Activated T-helper 1 cell treated with anti-CD3 and anti-CD28 coated beads, Interleukin-12 subunit alpha, Interleukin-12 subunit beta, Interleukin-2, Interleukin-4 antibody, amounts not matched to agents 30 ng/mL and 10 ng/mL and 1 ng/mL, durations not matched to agents 14 hours and 24 hours and 36 hours (primary cell): ENCODE measurements around the gene HASPIN. TPM values are rescaled to one million over a fixed set of nuclear protein-coding genes. Genes with fewer than 3 reads are reported as not detected.
A peak's percentile ranks its signal among the peaks of the same experiment; 100 is the strongest.
"Not testable (repeated sequence)": the region's sequence is repeated elsewhere in the genome, so short reads cannot be mapped to it uniquely, and the experiment has no call there.

ENCODE experiments used
- DNase-seq: peaks from one replicate; pipeline ENCODE4 v3.0.0; 2021; ENCODE audit warnings: low spot score
- H3K27ac Mint-ChIP-seq: one replicate; pipeline ENCODE4 v1.8.0; 2021; ENCODE audit warnings: mild to moderate bottlenecking, mixed read lengths
- H3K27me3 Mint-ChIP-seq: one replicate; pipeline ENCODE4 v1.8.0; 2022; ENCODE audit warnings: mild to moderate bottlenecking, moderate library complexity, mixed read lengths; ENCODE audit not compliant: insufficient read depth
- H3K36me3 Mint-ChIP-seq: one replicate; pipeline ENCODE4 v1.8.0; 2021; ENCODE audit warnings: low read depth, mixed read lengths
- H3K4me1 Mint-ChIP-seq: one replicate; pipeline ENCODE4 v1.8.0; 2021; ENCODE audit warnings: low read depth, mixed read lengths
- H3K4me3 Mint-ChIP-seq: one replicate; pipeline ENCODE4 v1.8.0; 2021; ENCODE audit warnings: mild to moderate bottlenecking, moderate library complexity, mixed read lengths
- H3K9me3 Mint-ChIP-seq: one replicate; pipeline ENCODE4 v1.8.0; 2021; ENCODE audit warnings: mixed read lengths
- intact Hi-C: fragments of 100-400 bp; cut with micrococcal nuclease; formaldehyde crosslinking; loops from one replicate; pipeline ENCODE4 v1.15.1; 2024
- total RNA-seq: library from RNA; stranded (reverse); gene quantifications from 2 replicates; pipeline ENCODE4 v1.2.3, GENCODE V29; 2022

Gene HASPIN
- total RNA-seq, 1 donor from 2014 or later: 26.1 TPM

GRCh38 chr17:3704931-3705717 is 18.6 kb upstream of the HASPIN start:
- H3K27me3 Mint-ChIP-seq: no peaks in the 10 kb centered on the region
- peaks cover 45% of the 10 kb centered on the region for H3K36me3 Mint-ChIP-seq
- peaks cover 8% of the 10 kb centered on the region for H3K9me3 Mint-ChIP-seq
- peaks cover 24% of the 10 kb centered on the region for H3K4me1 Mint-ChIP-seq
- no peak for DNase-seq
- H3K27ac Mint-ChIP-seq: peak overlapping the region; percentile 4
- no peak overlapping the region for H3K4me3 Mint-ChIP-seq
- intact Hi-C loops: no loop called here

GRCh38 chr17:3705718-3705984 is 18.1 kb upstream of the HASPIN start:
- Mint-ChIP-seq H3K4me1 (peaks cover 25% of the 10 kb centered on the region), H3K36me3 (peaks cover 43% of the 10 kb centered on the region)
- intact Hi-C loops, H3K9me3 Mint-ChIP-seq, H3K27ac Mint-ChIP-seq, H3K27me3 Mint-ChIP-seq, H3K4me3 Mint-ChIP-seq, DNase-seq: not testable (repeated sequence)

- no peak for DNase-seq
- Mint-ChIP-seq H3K27ac (peak overlapping the region; percentile 62), H3K4me3 (peak overlapping the region; percentile 37), H3K4me1 (peaks cover 41% of the 10 kb centered on the region), H3K9me3 (peaks cover 6% of the 10 kb centered on the region), H3K27me3 (no peaks in the 10 kb centered on the region), H3K36me3 (peaks cover 42% of the 10 kb centered on the region)
- intact Hi-C loops: no loop called here
Measured at GRCh38 chr17:3708366-3708765, 15.3 kb upstream of the HASPIN start.

- peaks cover 47% of the 10 kb centered on the region for H3K36me3 Mint-ChIP-seq
- H3K27ac Mint-ChIP-seq: peak overlapping the region; percentile 74
- intact Hi-C loops: loop anchor here (1.0 kb wide), 4 partner anchors 9 to 54 kb away; partner anchors contain the start of genes EMC6, P2RX5 and TAX1BP3
- peak; percentile 83 for DNase-seq
- peaks cover 56% of the 10 kb centered on the region for H3K4me1 Mint-ChIP-seq
- H3K4me3 Mint-ChIP-seq: peak overlapping the region; percentile 64
- H3K27me3 Mint-ChIP-seq: no peaks in the 10 kb centered on the region
- H3K9me3 Mint-ChIP-seq: peaks cover 6% of the 10 kb centered on the region
Measured at GRCh38 chr17:3710951-3711383, 12.7 kb upstream of the HASPIN start.

- Mint-ChIP-seq H3K27me3 (no peaks in the 10 kb centered on the region), H3K4me3 (peak overlapping the region; percentile 9), H3K4me1 (peaks cover 75% of the 10 kb centered on the region), H3K27ac (peak overlapping the region; percentile 74), H3K9me3 (peaks cover 6% of the 10 kb centered on the region), H3K36me3 (peaks cover 56% of the 10 kb centered on the region)
- intact Hi-C loops: loop anchor here (1.0 kb wide), 1 partner anchor 10 kb away; the partner anchor contains the start of gene HASPIN
- DNase-seq: peak; percentile 37
Measured at GRCh38 chr17:3712811-3713463, 10.8 kb upstream of the HASPIN start.

GRCh38 chr17:3715296-3715695 is 8.4 kb upstream of the HASPIN start:
- Mint-ChIP-seq H3K27me3 (no peaks in the 10 kb centered on the region), H3K4me3 (peak overlapping the region; percentile 66), H3K36me3 (peaks cover 68% of the 10 kb centered on the region), H3K27ac (peak overlapping the region; percentile 87), H3K9me3 (peaks cover 6% of the 10 kb centered on the region), H3K4me1 (peaks cover 80% of the 10 kb centered on the region)
- no peak for DNase-seq
- intact Hi-C loops: no loop called here

GRCh38 chr17:3718201-3718600 is 5.5 kb upstream of the HASPIN start:
- H3K9me3 Mint-ChIP-seq: no peaks in the 10 kb centered on the region
- H3K4me3 Mint-ChIP-seq: peak overlapping the region; percentile 56
- intact Hi-C loops: no loop called here
- H3K36me3 Mint-ChIP-seq: peaks cover 77% of the 10 kb centered on the region
- no peaks in the 10 kb centered on the region for H3K27me3 Mint-ChIP-seq
- peaks cover 79% of the 10 kb centered on the region for H3K4me1 Mint-ChIP-seq
- peak overlapping the region; percentile 67 for H3K27ac Mint-ChIP-seq
- no peak for DNase-seq

GRCh38 chr17:3719265-3719664 is 4.4 kb upstream of the HASPIN start:
- peaks cover 77% of the 10 kb centered on the region for H3K36me3 Mint-ChIP-seq
- H3K27me3 Mint-ChIP-seq: no peaks in the 10 kb centered on the region
- peak overlapping the region; percentile 67 for H3K4me3 Mint-ChIP-seq
- H3K27ac Mint-ChIP-seq: peak overlapping the region; percentile 40
- H3K9me3 Mint-ChIP-seq: no peaks in the 10 kb centered on the region
- H3K4me1 Mint-ChIP-seq: peaks cover 77% of the 10 kb centered on the region
- intact Hi-C loops: no loop called here
- no peak for DNase-seq

- intact Hi-C loops: loop anchor here (1.0 to 5.0 kb wide), 8 partner anchors 9 to 240 kb away; partner anchors contain the start of genes ATP2A3, CAMKK1, CTNS and EMC6
- H3K4me3 Mint-ChIP-seq: peak overlapping the region; percentile 98
- H3K4me1 Mint-ChIP-seq: peaks cover 72% of the 10 kb centered on the region
- H3K36me3 Mint-ChIP-seq: peaks cover 69% of the 10 kb centered on the region
- peak overlapping the region; percentile 86 for H3K27ac Mint-ChIP-seq
- no peak for DNase-seq
- H3K27me3 Mint-ChIP-seq: no peaks in the 10 kb centered on the region
- no peaks in the 10 kb centered on the region for H3K9me3 Mint-ChIP-seq
Measured at GRCh38 chr17:3722716-3723115, 987 bp upstream of the HASPIN start.

- Mint-ChIP-seq H3K9me3 (no peaks in the 10 kb centered on the region), H3K36me3 (peaks cover 68% of the 10 kb centered on the region), H3K4me1 (peaks cover 68% of the 10 kb centered on the region), H3K4me3 (peak overlapping the region; percentile 98), H3K27me3 (no peaks in the 10 kb centered on the region), H3K27ac (peak overlapping the region; percentile 86)
- no peak for DNase-seq
- intact Hi-C loops: loop anchor here (1.0 to 5.0 kb wide), 8 partner anchors 10 to 239 kb away; partner anchors contain the start of genes ATP2A3, CAMKK1, CTNS and EMC6
Measured at GRCh38 chr17:3723188-3723555, 531 bp upstream of the HASPIN start.

GRCh38 chr17:3724378-3725077 is 825 bp downstream of the HASPIN start:
- intact Hi-C loops: loop anchor here (5.0 kb wide), 4 partner anchors 87 to 238 kb away; partner anchors contain the start of genes ATP2A3, CAMKK1, CTNS and NCBP3
- Mint-ChIP-seq H3K27ac (peak overlapping the region; percentile 75), H3K27me3 (no peaks in the 10 kb centered on the region), H3K4me3 (peak overlapping the region; percentile 98), H3K4me1 (peaks cover 61% of the 10 kb centered on the region), H3K9me3 (no peaks in the 10 kb centered on the region), H3K36me3 (peaks cover 63% of the 10 kb centered on the region)
- no peak for DNase-seq

GRCh38 chr17:3727041-3727440 is 3.3 kb downstream of the HASPIN start:
- Mint-ChIP-seq H3K4me1 (peaks cover 50% of the 10 kb centered on the region), H3K27ac (peak overlapping the region; percentile 67), H3K9me3 (no peaks in the 10 kb centered on the region), H3K36me3 (peaks cover 43% of the 10 kb centered on the region), H3K27me3 (no peaks in the 10 kb centered on the region), H3K4me3 (peak overlapping the region; percentile 64)
- no peak for DNase-seq
- intact Hi-C loops: no loop called here
